Gastrocnemius medialis (tissue), 4 donors: ENCODE data around the gene SERTAD2.

Source experiments
- CTCF ChIP-seq, 5 experiments: fragments of 450-650 bp in 3 of 5; fragments of 200-600 bp in 2 of 5; sonication (generic) in 2 of 5; IDR thresholded peaks in 4 of 5; conservative IDR thresholded peaks in 1 of 5; 1 replicate in 4 of 5; 2 replicates in 1 of 5; pipeline ENCODE4 v1.5.1; 2016 to 2019; ENCODE audit warnings: antibody characterized with exemption in 5 of 5, mild to moderate bottlenecking in 3 of 5, moderate library complexity in 3 of 5
- POLR2A ChIP-seq, 2 donors: fragments of 450-650 bp; IDR thresholded peaks; one replicate each; pipeline ENCODE4 v1.6.1; 2017; ENCODE audit warnings: antibody characterized with exemption in 2 of 2, mild to moderate bottlenecking in 2 of 2, moderate library complexity in 2 of 2

- TF ChIP-seq POLR2A (IDR thresholded peaks at IDR 0.05), result no peak
- no peak for TF ChIP-seq CTCF (IDR thresholded peaks at IDR 0.05 in 4 of 5, conservative IDR thresholded peaks at IDR 0.05 in 1 of 5)
These were observed 48.7 kb downstream of the SERTAD2 start for GRCh38 chr2:64605026-64605471.
